Epithelial cell of esophagus (primary cell): ENCODE data around the gene DHRSX.

Source experiments
- DNase-seq: peaks from one replicate; pipeline ENCODE4 v3.0.0; 2010; ENCODE audit warnings: low read depth
- H3K4me3 ChIP-seq: 2 replicates; pipeline ENCODE4 v1.5.1; 2011; ENCODE audit warnings: mild to moderate bottlenecking, low read length, control low read depth
- CTCF ChIP-seq: IDR thresholded peaks from 2 replicates; pipeline ENCODE4 v1.5.1; 2011; ENCODE audit warnings: low read depth, mild to moderate bottlenecking, low read length, control low read depth, inconsistent platforms; ENCODE audit not compliant: insufficient read depth; ENCODE audit errors: missing control alignments

DHRSX gene

GRCh38 chrX:2500803-2501558, at the start of gene DHRSX, which contains the start of gene ZBED1:
DHRSX (minus strand) TSS chrX:2500976; CDS start chrX:2500925, 51 bp downstream.
ZBED1 (minus strand) TSS chrX:2500976; CDS start chrX:2490719, 10,257 bp downstream.
- peak within 1 kb of the TSS; percentile 68 for H3K4me3 ChIP-seq
- TF ChIP-seq CTCF: no peak
- peak; percentile 35 for DNase-seq

- no peak for TF ChIP-seq CTCF
- no peak for DNase-seq
- H3K4me3 ChIP-seq: no peak overlapping the region
Measured at GRCh38 chrX:2549876-2550275, 49.1 kb upstream of the DHRSX start.

DNA sequence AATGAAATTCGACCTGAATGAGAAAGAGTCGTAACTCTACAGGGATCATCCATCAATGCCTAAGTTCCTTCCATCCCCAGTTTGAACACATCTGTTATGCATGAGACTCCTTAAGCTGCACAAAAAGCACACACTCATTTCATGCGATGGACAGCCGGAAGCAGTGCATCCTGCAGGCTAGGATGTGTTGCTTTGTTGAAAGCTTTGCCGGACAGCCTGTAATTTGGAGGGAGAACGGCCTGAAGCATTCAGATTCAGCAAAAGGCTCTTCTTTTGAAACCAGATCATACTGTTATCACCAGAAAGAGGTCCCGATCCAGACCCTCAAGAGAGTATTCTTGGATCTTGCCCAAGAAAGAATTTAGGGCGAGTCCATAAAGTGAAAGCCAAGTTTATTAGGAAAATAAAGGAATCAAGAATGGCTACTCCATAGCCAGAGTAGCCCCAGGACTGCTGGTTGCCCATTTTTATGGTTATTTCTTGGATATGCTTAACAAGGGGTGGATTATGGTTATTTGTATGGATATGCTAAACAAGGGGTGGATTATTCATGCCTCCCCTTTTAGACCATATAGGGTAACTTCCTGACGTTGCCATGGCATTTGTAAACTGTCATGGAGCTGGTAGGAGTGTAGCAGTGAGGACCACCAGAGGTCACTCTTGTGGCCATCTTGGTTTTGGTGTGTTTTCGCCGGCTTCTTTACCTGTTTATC, 48.1 kb upstream of the DHRSX start:
- no peak for TF ChIP-seq CTCF
- H3K4me3 ChIP-seq: no peak overlapping the region
- DNase-seq: no peak

GRCh38 chrX:2547736-2548135, 47.0 kb upstream of the DHRSX start:
- no peak for DNase-seq
- H3K4me3 ChIP-seq: no peak overlapping the region
- no peak for TF ChIP-seq CTCF

GRCh38 chrX:2546496-2546895, 45.7 kb upstream of the DHRSX start:
- no peak for DNase-seq
- no peak for TF ChIP-seq CTCF
- no peak overlapping the region for H3K4me3 ChIP-seq

DNA sequence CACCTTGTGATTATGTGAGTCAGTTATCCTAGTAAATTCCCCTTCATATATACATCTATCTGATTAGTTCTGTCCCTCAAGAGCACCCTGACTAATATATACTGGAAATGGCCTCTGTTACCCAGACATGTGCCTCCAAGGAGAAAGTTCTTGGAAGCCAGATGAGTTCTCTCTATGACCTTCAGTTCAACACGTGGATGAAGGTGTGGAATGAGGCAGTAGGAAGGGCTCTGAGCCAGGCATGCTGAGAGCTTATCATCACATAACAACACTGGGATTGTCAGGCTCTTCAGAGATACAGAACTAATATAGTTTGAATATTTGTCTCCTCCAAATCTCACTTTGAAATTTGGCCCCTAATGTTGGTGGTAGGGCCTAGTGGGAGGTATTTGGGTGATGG, 44.4 kb upstream of the DHRSX start:
- no peak for TF ChIP-seq CTCF
- no peak for DNase-seq

More for the DNA sequence above, 44.4 kb upstream of the DHRSX start:
- no peak overlapping the region for H3K4me3 ChIP-seq
